GM12873 (cell line): ENCODE data around the gene GLRA1.

Experiments
- CTCF ChIP-seq: IDR thresholded peaks from 2 replicates; pipeline ENCODE4 v1.5.1; 2012; ENCODE audit warnings: low read depth, mild to moderate bottlenecking, moderate library complexity, low read length, control low read depth; ENCODE audit not compliant: insufficient read depth; ENCODE audit errors: missing control alignments

Gene GLRA1

GRCh38 chr5:151786468-151786867, 138.2 kb downstream of the GLRA1 start:
- TF ChIP-seq CTCF = no peak

- TF ChIP-seq CTCF = no peak
These were observed 140.5 kb downstream of the GLRA1 start for GRCh38 chr5:151784141-151784540.

- no peak for TF ChIP-seq CTCF
These were observed 143.4 kb downstream of the GLRA1 start for GRCh38 chr5:151781201-151781600.

- TF ChIP-seq CTCF = no peak
These were observed 144.3 kb downstream of the GLRA1 start for GRCh38 chr5:151780348-151780747.

GRCh38 chr5:151779531-151780125, 145.0 kb downstream of the GLRA1 start:
- no peak for TF ChIP-seq CTCF

- no peak for TF ChIP-seq CTCF
These were observed 149.5 kb downstream of the GLRA1 start for GRCh38 chr5:151775025-151775606.

GRCh38 chr5:151773951-151774350, 150.7 kb downstream of the GLRA1 start:
- no peak for TF ChIP-seq CTCF
